Activated CD8-positive, alpha-beta T cell treated with anti-CD3 and anti-CD28 coated beads for 36 hours (primary cell): ENCODE data around the gene STK39. TPM values are rescaled to one million over a fixed set of nuclear protein-coding genes. Genes with fewer than 3 reads are reported as not detected.
"Not testable (repeated sequence)": the region's sequence is repeated elsewhere in the genome, so short reads cannot be mapped to it uniquely, and the experiment has no call there.

Source experiments
- ATAC-seq: fragments of 200-7000 bp; cut with Tn5 transposase; one replicate; pipeline ENCODE4 v1.10.0; 2021; ENCODE audit warnings: mild to moderate bottlenecking, moderate library complexity
- CTCF ChIA-PET: fragments of 350-600 bp; sonication (Branson Sonifier 250); formaldehyde crosslinking; loops from one replicate; lab custom pipeline; 2021; ENCODE audit warnings: antibody characterized with exemption; lab: Charles Lee
- POLR2A ChIA-PET: fragments of 350-600 bp; sonication (Branson Sonifier 250); formaldehyde crosslinking; loops from one replicate; lab custom pipeline; 2021; ENCODE audit warnings: antibody characterized with exemption; lab: Charles Lee
- DNase-seq: peaks from one replicate; pipeline ENCODE4 v3.0.0-alpha.2; 2020
- H3K27ac Mint-ChIP-seq: one replicate; pipeline ENCODE4 v1.8.0; 2021; ENCODE audit warnings: mild to moderate bottlenecking, mixed read lengths
- H3K27me3 Mint-ChIP-seq: one replicate; pipeline ENCODE4 v1.8.0; 2021; ENCODE audit warnings: mixed read lengths
- H3K36me3 Mint-ChIP-seq: one replicate; pipeline ENCODE4 v1.8.0; 2021; ENCODE audit warnings: low read depth, mixed read lengths
- H3K4me1 Mint-ChIP-seq: one replicate; pipeline ENCODE4 v1.8.0; 2021; ENCODE audit warnings: low read depth, mixed read lengths
- H3K4me3 Mint-ChIP-seq: one replicate; pipeline ENCODE4 v1.8.0; 2021; ENCODE audit warnings: mild to moderate bottlenecking, moderate library complexity, mixed read lengths
- H3K9me3 Mint-ChIP-seq: one replicate; pipeline ENCODE4 v1.8.0; 2021; ENCODE audit warnings: mixed read lengths
- CTCF ChIP-seq: fragments of 200-600 bp; IDR thresholded peaks from one replicate; pipeline ENCODE4 v1.8.0; 2022; ENCODE audit warnings: antibody characterized with exemption, mild to moderate bottlenecking
- intact Hi-C: fragments of 100-400 bp; cut with micrococcal nuclease; formaldehyde crosslinking; loops from one replicate; pipeline ENCODE4 v1.10.0; 2022
- total RNA-seq, 2 experiments: library from RNA; stranded (reverse); gene quantifications; one replicate each; pipeline ENCODE4 v1.2.3, GENCODE V29; 2021

Gene STK39
- total RNA-seq, 2 experiments from 2014 or later: 32.8 to 33.9 TPM

- ChIA-PET POLR2A (no interaction called here), CTCF (interaction anchor here (0.8 kb wide), 1 partner anchor 8 kb away, joined by 3 read pairs; no protein-coding TSS in a partner anchor)
- Mint-ChIP-seq H3K36me3 (no peaks in the 10 kb centered on the region), H3K9me3 (no peaks in the 10 kb centered on the region), H3K27ac (no peak overlapping the region), H3K4me1 (no peaks in the 10 kb centered on the region), H3K4me3 (no peak overlapping the region), H3K27me3 (peaks cover 1% of the 10 kb centered on the region)
- no peak for TF ChIP-seq CTCF
- DNase-seq (no peak), ATAC-seq (no peak)
- intact Hi-C loops: no loop called here
Observed at GRCh38 chr2:168272225-168272624, 24.8 kb upstream of the STK39 start.

DNA sequence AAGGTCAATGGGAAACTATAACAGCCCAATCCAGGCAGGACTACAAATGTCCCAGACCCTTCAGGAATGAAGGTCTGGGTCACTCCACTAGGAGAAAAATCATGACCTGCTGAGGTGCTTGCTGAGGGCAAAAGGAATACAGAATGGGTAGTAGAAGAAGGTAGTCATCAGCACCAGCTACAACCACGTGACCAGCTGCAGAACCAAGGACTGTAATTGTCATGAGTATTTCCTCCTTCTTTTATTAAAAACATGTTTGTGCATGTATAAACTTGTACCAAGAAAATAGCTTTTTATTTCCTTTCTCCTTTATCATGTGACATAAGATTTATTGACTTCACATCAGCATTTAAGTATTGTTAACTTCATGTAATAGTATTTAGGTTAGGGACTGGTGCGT is 15.5 kb upstream of the STK39 start:
- DNase-seq, H3K4me3 Mint-ChIP-seq, POLR2A ChIA-PET, ATAC-seq, H3K4me1 Mint-ChIP-seq, H3K27ac Mint-ChIP-seq, intact Hi-C loops, CTCF ChIA-PET, H3K27me3 Mint-ChIP-seq, H3K36me3 Mint-ChIP-seq: not testable (repeated sequence)
- peaks cover 16% of the 10 kb centered on the region for H3K9me3 Mint-ChIP-seq

DNA sequence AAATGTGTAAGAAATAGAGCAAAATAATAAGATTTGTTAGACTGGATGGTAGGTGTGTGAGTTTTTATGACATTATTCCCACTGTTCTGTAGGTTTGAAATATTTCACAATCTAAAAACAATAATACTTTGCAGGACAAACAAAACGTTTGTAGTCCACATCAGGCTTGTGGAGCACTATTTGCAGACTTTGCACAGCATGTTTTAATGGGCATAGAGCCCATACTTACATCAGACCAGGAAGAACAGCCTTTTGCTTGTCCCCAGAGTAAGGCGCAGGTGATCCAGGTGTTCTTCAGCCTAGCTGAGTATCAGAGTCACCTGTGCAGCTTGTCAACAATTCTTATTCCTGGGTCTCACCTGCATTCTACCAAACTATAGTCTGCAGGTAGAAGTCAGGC is 9.1 kb upstream of the STK39 start:
- ATAC-seq (no peak), DNase-seq (no peak)
- no peak for TF ChIP-seq CTCF
- H3K9me3 Mint-ChIP-seq: peaks cover 16% of the 10 kb centered on the region
- ChIA-PET POLR2A (no interaction called here), CTCF (interaction anchor here (1.9 kb wide), 1 partner anchor 81 kb away, joined by 4 read pairs; no protein-coding TSS in a partner anchor)
- H3K27me3 Mint-ChIP-seq: no peaks in the 10 kb centered on the region
- intact Hi-C loops: no loop called here
- H3K4me3 Mint-ChIP-seq: no peak overlapping the region
- no peaks in the 10 kb centered on the region for H3K36me3 Mint-ChIP-seq
- no peaks in the 10 kb centered on the region for H3K4me1 Mint-ChIP-seq
- no peak overlapping the region for H3K27ac Mint-ChIP-seq

DNA sequence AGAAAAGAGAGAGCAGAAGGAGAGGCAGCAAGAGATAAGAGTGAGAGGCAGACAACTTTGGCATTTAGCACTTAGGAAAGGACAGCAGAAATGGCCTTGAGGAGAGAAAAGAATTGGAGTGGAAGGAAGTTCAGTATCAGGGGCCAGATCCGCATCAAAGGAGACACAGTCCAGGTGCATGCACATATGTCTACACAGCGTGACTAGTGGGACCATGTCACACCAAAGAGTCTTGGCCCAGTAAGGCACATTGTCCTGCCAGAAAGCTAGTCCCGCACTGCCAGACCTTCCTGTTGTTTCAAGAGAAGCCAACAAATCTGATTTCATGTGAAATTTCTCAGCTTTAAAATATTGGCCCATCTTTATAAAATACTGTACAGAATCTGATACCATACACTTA is 8.5 kb upstream of the STK39 start:
- Mint-ChIP-seq H3K27me3 (no peaks in the 10 kb centered on the region), H3K27ac (no peak overlapping the region), H3K36me3 (no peaks in the 10 kb centered on the region), H3K4me1 (no peaks in the 10 kb centered on the region), H3K9me3 (peaks cover 16% of the 10 kb centered on the region), H3K4me3 (no peak overlapping the region)
- ChIA-PET POLR2A (no interaction called here), CTCF (no interaction called here)
- no peak for DNase-seq
- no peak for ATAC-seq
- intact Hi-C loops: no loop called here
- TF ChIP-seq CTCF: no peak

DNA sequence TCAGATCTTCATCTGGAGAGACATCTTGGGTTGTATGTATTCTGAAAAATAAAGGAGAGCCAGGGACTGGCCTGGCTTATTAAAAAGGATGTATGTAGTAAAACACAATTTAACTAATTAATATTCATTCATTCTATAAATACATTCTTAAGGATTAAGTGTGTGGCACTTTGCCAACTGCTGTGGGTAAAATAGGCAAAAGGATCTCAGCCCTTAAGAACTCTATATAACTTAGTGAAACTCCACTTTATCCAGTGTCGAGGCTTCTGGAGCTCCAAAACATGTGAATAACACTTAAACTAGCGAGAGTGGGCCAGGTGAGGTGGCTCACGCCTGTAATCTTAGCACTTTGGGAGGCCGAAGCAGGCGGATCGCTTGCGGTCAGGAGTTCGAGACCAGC is 7.7 kb upstream of the STK39 start:
- intact Hi-C loops: no loop called here
- Mint-ChIP-seq H3K9me3 (peaks cover 16% of the 10 kb centered on the region), H3K4me1 (no peaks in the 10 kb centered on the region), H3K27ac (no peak overlapping the region), H3K36me3 (no peaks in the 10 kb centered on the region), H3K27me3 (no peaks in the 10 kb centered on the region), H3K4me3 (no peak overlapping the region)
- POLR2A ChIA-PET: no interaction called here
- CTCF ChIA-PET: interaction anchor here (1.4 kb wide), 1 partner anchor 94 kb away, joined by 4 read pairs; no protein-coding TSS in a partner anchor
- TF ChIP-seq CTCF: no peak
- DNase-seq (no peak), ATAC-seq (no peak)
